IMR-90 (cell line): Measurements from ENCODE around the gene SCARB1. TPM values are rescaled to one million over a fixed set of nuclear protein-coding genes. Genes with fewer than 3 reads are reported as not detected.

ENCODE experiments used
- ATAC-seq: fragments of 200-7000 bp; cut with Tn5 transposase; 2 replicates; pipeline ENCODE4 v1.9.1; 2020; ENCODE audit warnings: low read depth, mild to moderate bottlenecking, moderate library complexity
- BruUV-seq: library from RNA; stranded (reverse); fragments of 400-500 nt; replicated peaks from 2 replicates; lab custom pipeline; 2021; lab: Mats Ljungman, UMichigan
- CTCF ChIA-PET: fragments of 300-600 bp; formaldehyde crosslinking; extraction: SDS; loops from one replicate; lab custom pipeline; 2021; ENCODE audit warnings: antibody characterized with exemption; lab: Yijun Ruan, JAX
- POLR2A ChIA-PET: fragments of 300-600 bp; sonication (Branson Sonifier 250); formaldehyde crosslinking; loops from one replicate; lab custom pipeline; 2022; ENCODE audit warnings: antibody characterized with exemption; ENCODE audit not compliant: unreplicated experiment; lab: Charles Lee
- DNase-seq: peaks from one replicate; pipeline ENCODE4 v3.0.0; 2013
- H2AFZ ChIP-seq: replicated peaks from 2 replicates; pipeline ENCODE3; 2013; ENCODE audit warnings: low read length, mild to moderate bottlenecking; ENCODE audit not compliant: poor library complexity
- H2AK5ac ChIP-seq: 2 replicates; pipeline ENCODE4 v1.6.1; 2013; ENCODE audit warnings: low read depth, low read length, inconsistent platforms
- H2AK9ac ChIP-seq: replicated peaks from 2 replicates; pipeline ENCODE3; 2013; ENCODE audit warnings: mild to moderate bottlenecking, low read depth, low read length, moderate library complexity; ENCODE audit not compliant: poor library complexity
- H2BK120ac ChIP-seq: 2 replicates; pipeline ENCODE4 v1.6.1; 2013; ENCODE audit warnings: low read depth, low read length, inconsistent platforms
- H2BK15ac ChIP-seq: 3 replicates; pipeline ENCODE4 v1.6.1; 2013; ENCODE audit warnings: low read depth, low read length, inconsistent platforms
- H2BK20ac ChIP-seq: 2 replicates; pipeline ENCODE4 v1.6.1; 2013; ENCODE audit warnings: low read depth, mild to moderate bottlenecking, inconsistent platforms, low read length, moderate library complexity
- H2BK5ac ChIP-seq: 2 replicates; pipeline ENCODE4 v1.6.1; 2013; ENCODE audit warnings: mild to moderate bottlenecking, low read depth, low read length, inconsistent platforms; ENCODE audit not compliant: poor library complexity, severe bottlenecking
- H3K14ac ChIP-seq: replicated peaks from 2 replicates; pipeline ENCODE4 v1.6.1; 2013; ENCODE audit warnings: low read depth, low read length, inconsistent platforms
- H3K18ac ChIP-seq: 2 replicates; pipeline ENCODE4 v1.6.1; 2013; ENCODE audit warnings: low read depth, low read length, control low read depth
- H3K23ac ChIP-seq: 2 replicates; pipeline ENCODE4 v1.6.1; 2013; ENCODE audit warnings: low read depth, low read length, inconsistent platforms
- H3K27ac ChIP-seq: 2 replicates; pipeline ENCODE4 v1.5.1; 2013; ENCODE audit warnings: mild to moderate bottlenecking, control low read depth, low read length; ENCODE audit not compliant: insufficient read depth
- H3K27me3 ChIP-seq: 2 replicates; pipeline ENCODE4 v1.6.1; 2013; ENCODE audit warnings: low read length; ENCODE audit not compliant: control insufficient read depth, insufficient read depth
- H3K36me3 ChIP-seq: 2 replicates; pipeline ENCODE4 v1.6.1; 2013; ENCODE audit warnings: low read length, mixed read lengths; ENCODE audit not compliant: control insufficient read depth, insufficient read depth
- H3K4ac ChIP-seq: 2 replicates; pipeline ENCODE4 v1.6.1; 2013; ENCODE audit warnings: low read depth, low read length, inconsistent platforms
- H3K4me1 ChIP-seq: 2 replicates; pipeline ENCODE4 v1.6.1; 2013; ENCODE audit warnings: low read length, mixed read lengths; ENCODE audit not compliant: control insufficient read depth, insufficient read depth
- H3K4me2 ChIP-seq: 2 replicates; pipeline ENCODE4 v1.6.1; 2013; ENCODE audit warnings: low read depth, mild to moderate bottlenecking, control low read depth, low read length, moderate library complexity
- H3K4me3 ChIP-seq: 2 replicates; pipeline ENCODE4 v1.5.1; 2013; ENCODE audit warnings: low read depth, mild to moderate bottlenecking, control low read depth, low read length, moderate library complexity; ENCODE audit not compliant: insufficient read depth
- H3K56ac ChIP-seq: 2 replicates; pipeline ENCODE4 v1.6.1; 2013; ENCODE audit warnings: low read length, inconsistent platforms; ENCODE audit not compliant: insufficient read depth; ENCODE audit errors: extremely low read depth
- H3K79me1 ChIP-seq, 2 experiments: 2 replicates each; pipeline ENCODE4 v1.6.1; 2013; ENCODE audit warnings: low read length in 2 of 2, inconsistent platforms in 1 of 2, low read depth in 1 of 2
- H3K9ac ChIP-seq: 2 replicates; pipeline ENCODE4 v1.6.1; 2013; ENCODE audit warnings: low read depth, low read length, control low read depth
- H3K9me1 ChIP-seq: 2 replicates; pipeline ENCODE4 v1.6.1; 2013; ENCODE audit warnings: low read length, inconsistent platforms; ENCODE audit not compliant: insufficient read depth
- H3K9me3 ChIP-seq: 2 replicates; pipeline ENCODE4 v1.6.1; 2013; ENCODE audit warnings: low read length; ENCODE audit not compliant: control insufficient read depth, insufficient read depth
- H4K20me1 ChIP-seq: 2 replicates; pipeline ENCODE4 v1.6.1; 2013; ENCODE audit warnings: low read length, inconsistent platforms; ENCODE audit not compliant: insufficient read depth
- H4K5ac ChIP-seq: 2 replicates; pipeline ENCODE4 v1.6.1; 2013; ENCODE audit warnings: mild to moderate bottlenecking, low read depth, low read length, control low read depth
- H4K8ac ChIP-seq, 2 experiments: 2 replicates each; pipeline ENCODE4 v1.6.1; 2013; ENCODE audit warnings: low read depth in 2 of 2, low read length in 2 of 2, control low read depth in 1 of 2, inconsistent platforms in 1 of 2
- H4K91ac ChIP-seq: 2 replicates; pipeline ENCODE4 v1.6.1; 2013; ENCODE audit warnings: low read depth, low read length, inconsistent platforms; ENCODE audit not compliant: insufficient read depth
- BHLHE40 ChIP-seq: fragments of 150-350 bp; IDR thresholded peaks from 2 replicates; pipeline ENCODE4 v1.6.1; 2016; ENCODE audit warnings: mild to moderate bottlenecking, low read depth, low read length
- CEBPB ChIP-seq: IDR thresholded peaks from 2 replicates; pipeline ENCODE4 v1.6.1; 2012; ENCODE audit warnings: low read depth, low read length, improper control_type of control experiment
- CTCF ChIP-seq: conservative IDR thresholded peaks from 2 replicates; pipeline ENCODE4 v1.5.1; 2012; ENCODE audit warnings: mild to moderate bottlenecking, low read depth, low read length, improper control_type of control experiment
- FOS ChIP-seq: fragments of 150-350 bp; IDR thresholded peaks from 2 replicates; pipeline ENCODE4 v1.6.1; 2016; ENCODE audit warnings: low read depth, low read length
- MAFK ChIP-seq: IDR thresholded peaks from 2 replicates; pipeline ENCODE4 v1.6.1; 2012; ENCODE audit warnings: low read depth, low read length, improper control_type of control experiment
- MAZ ChIP-seq: IDR thresholded peaks from 2 replicates; pipeline ENCODE4 v1.6.1; 2012; ENCODE audit warnings: low read depth, mild to moderate bottlenecking, low read length, improper control_type of control experiment, moderate library complexity, borderline replicate concordance
- MXI1 ChIP-seq: IDR thresholded peaks from 2 replicates; pipeline ENCODE4 v1.6.1; 2012; ENCODE audit warnings: low read depth, mild to moderate bottlenecking, low read length, moderate library complexity, borderline replicate concordance
- NFE2L2 ChIP-seq: fragments of 150-350 bp; IDR thresholded peaks from 2 replicates; pipeline ENCODE4 v1.6.1; 2016; ENCODE audit warnings: low read depth, mild to moderate bottlenecking, low read length
- POLR2A ChIP-seq: IDR thresholded peaks from 2 replicates; pipeline ENCODE4 v1.6.1; 2012; ENCODE audit warnings: mild to moderate bottlenecking, low read depth, low read length
- RCOR1 ChIP-seq: IDR thresholded peaks from 2 replicates; pipeline ENCODE4 v1.6.1; 2012; ENCODE audit warnings: mild to moderate bottlenecking, low read length, improper control_type of control experiment; ENCODE audit not compliant: insufficient replicate concordance
- RFX5 ChIP-seq: IDR thresholded peaks from 2 replicates; pipeline ENCODE4 v1.8.0; 2012; ENCODE audit warnings: low read depth, mild to moderate bottlenecking, low read length, moderate library complexity
- SMC3 ChIP-seq: fragments of 150-350 bp; IDR thresholded peaks from 2 replicates; pipeline ENCODE4 v1.6.1; 2016; ENCODE audit warnings: low read depth, mild to moderate bottlenecking, antibody characterized with exemption, low read length, moderate library complexity
- WGBS, 2 experiments: methylation state at CpG; one replicate each; pipeline versions ENCODE4 v1.1.5 to v1.1.7; 2013; ENCODE audit warnings: missing lambda C conversion rate in 2 of 2; ENCODE audit not compliant: insufficient read length in 1 of 2; ENCODE audit errors: extremely low coverage in 2 of 2; 5-methylcytosine and 5-hydroxymethylcytosine counted together
- dilution Hi-C: fragments of 300-500 bp; cut with HindIII; formaldehyde crosslinking; loops from one replicate; pipeline ENCODE4 v1.14.3; 2018; ENCODE audit warnings: low sequenced_read_pairs; ENCODE audit not compliant: unreplicated experiment
- in situ Hi-C: fragments of 300-500 bp; cut with MboI; formaldehyde crosslinking; loops from 3 replicates; pipeline ENCODE4 v1.14.3; 2019; ENCODE audit warnings: low sequenced_read_pairs, inconsistent platforms, mixed read lengths
- intact Hi-C: fragments of 100-400 bp; cut with micrococcal nuclease; formaldehyde crosslinking; loops from 2 replicates; pipeline ENCODE4 v1.10.0; 2022
- polyA plus RNA-seq, 3 experiments: library from polyadenylated mRNA; depleted of rRNA; stranded (reverse); fragments of >200 nt; gene quantifications; 2 replicates each; pipeline ENCODE4 v1.2.3, GENCODE V29; 2012; ENCODE audit warnings: low replicate concordance in 1 of 3
- total RNA-seq: library from RNA; depleted of rRNA; stranded (reverse); fragments of >200 nt; gene quantifications from 2 replicates; pipeline ENCODE4 v1.2.3, GENCODE V29; 2012
- TF ChIP-seq, protein P1 (sequence below): fragments of 150-350 bp; IDR thresholded peaks from 2 replicates; pipeline ENCODE4 v1.6.1; 2016; ENCODE audit warnings: low read depth, mild to moderate bottlenecking, low read length, moderate library complexity, borderline replicate concordance
- TF ChIP-seq, protein P2 (sequence below): fragments of 150-350 bp; IDR thresholded peaks from 2 replicates; pipeline ENCODE4 v1.6.1; 2017; ENCODE audit warnings: mild to moderate bottlenecking, antibody characterized with exemption, low read length, low read depth

The SCARB1 gene
- total and polyA plus RNA-seq, 2 of the 4 experiments (the other 2 are of a cell fraction): 3.0 to 24.8 TPM

- Histone ChIP-seq H3K56ac (no peak overlapping the region), H3K36me3 (no peaks in the 10 kb centered on the region), H3K4me1 (peaks cover 16% of the 10 kb centered on the region), H2BK15ac (no peak overlapping the region), H3K9me3 (no peaks in the 10 kb centered on the region), H3K4ac (no peak overlapping the region), H3K4me3 (no peak overlapping the region), H2AK5ac (no peak overlapping the region), H3K18ac (no peak overlapping the region), H2AK9ac (no peak overlapping the region), H4K5ac (no peak overlapping the region), H3K4me2 (no peak overlapping the region), H4K8ac (no peak overlapping the region), H4K91ac (no peak overlapping the region), H3K9ac (no peak overlapping the region), H2BK20ac (no peak overlapping the region), H2BK5ac (no peak overlapping the region), H3K23ac (no peak overlapping the region), H3K27ac (no peak overlapping the region), H3K14ac (no peak overlapping the region), H3K79me1 (no peaks in the 10 kb centered on the region), H3K9me1 (peaks cover 10% of the 10 kb centered on the region), H2BK120ac (no peak overlapping the region), H2AFZ (no peak overlapping the region), H4K20me1 (no peaks in the 10 kb centered on the region), H3K27me3 (no peaks in the 10 kb centered on the region)
- CTCF ChIA-PET: no interaction called here
- TF ChIP-seq POLR2A: no peak
- TF ChIP-seq NFE2L2: no peak
- TF ChIP-seq BHLHE40: no peak
- TF ChIP-seq, protein P1, sequence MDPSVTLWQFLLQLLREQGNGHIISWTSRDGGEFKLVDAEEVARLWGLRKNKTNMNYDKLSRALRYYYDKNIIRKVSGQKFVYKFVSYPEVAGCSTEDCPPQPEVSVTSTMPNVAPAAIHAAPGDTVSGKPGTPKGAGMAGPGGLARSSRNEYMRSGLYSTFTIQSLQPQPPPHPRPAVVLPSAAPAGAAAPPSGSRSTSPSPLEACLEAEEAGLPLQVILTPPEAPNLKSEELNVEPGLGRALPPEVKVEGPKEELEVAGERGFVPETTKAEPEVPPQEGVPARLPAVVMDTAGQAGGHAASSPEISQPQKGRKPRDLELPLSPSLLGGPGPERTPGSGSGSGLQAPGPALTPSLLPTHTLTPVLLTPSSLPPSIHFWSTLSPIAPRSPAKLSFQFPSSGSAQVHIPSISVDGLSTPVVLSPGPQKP: no peak
- no peak for TF ChIP-seq MAFK
- no peak for TF ChIP-seq MAZ
- TF ChIP-seq, protein P2, sequence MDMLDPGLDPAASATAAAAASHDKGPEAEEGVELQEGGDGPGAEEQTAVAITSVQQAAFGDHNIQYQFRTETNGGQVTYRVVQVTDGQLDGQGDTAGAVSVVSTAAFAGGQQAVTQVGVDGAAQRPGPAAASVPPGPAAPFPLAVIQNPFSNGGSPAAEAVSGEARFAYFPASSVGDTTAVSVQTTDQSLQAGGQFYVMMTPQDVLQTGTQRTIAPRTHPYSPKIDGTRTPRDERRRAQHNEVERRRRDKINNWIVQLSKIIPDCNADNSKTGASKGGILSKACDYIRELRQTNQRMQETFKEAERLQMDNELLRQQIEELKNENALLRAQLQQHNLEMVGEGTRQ: no peak
- no peak for TF ChIP-seq FOS
- TF ChIP-seq MXI1: no peak
- TF ChIP-seq RFX5: no peak
- TF ChIP-seq RCOR1: no peak
- TF ChIP-seq CTCF: no peak
- no peak for TF ChIP-seq CEBPB
- TF ChIP-seq SMC3: no peak
- in situ Hi-C loops (no loop called here), dilution Hi-C loops (no loop called here), intact Hi-C loops (no loop called here)
- ATAC-seq (no peak), DNase-seq (no peak)
- no TSS peak for BruUV-seq
- POLR2A ChIA-PET: no interaction called here
- no CpG with 5 or more reads among the region's 8 CpGs for WGBS, 2 experiments
These were observed 12.3 kb downstream of the SCARB1 start for GRCh38 chr12:124851342-124851741.
